NCI-H226 (cell line): ENCODE measurements around the gene OR6K6.

Experiments used
- DNase-seq: peaks from one replicate; pipeline ENCODE4 v3.0.0-alpha.2; 2015

Gene OR6K6, protein sequence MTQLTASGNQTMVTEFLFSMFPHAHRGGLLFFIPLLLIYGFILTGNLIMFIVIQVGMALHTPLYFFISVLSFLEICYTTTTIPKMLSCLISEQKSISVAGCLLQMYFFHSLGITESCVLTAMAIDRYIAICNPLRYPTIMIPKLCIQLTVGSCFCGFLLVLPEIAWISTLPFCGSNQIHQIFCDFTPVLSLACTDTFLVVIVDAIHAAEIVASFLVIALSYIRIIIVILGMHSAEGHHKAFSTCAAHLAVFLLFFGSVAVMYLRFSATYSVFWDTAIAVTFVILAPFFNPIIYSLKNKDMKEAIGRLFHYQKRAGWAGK

DNA sequence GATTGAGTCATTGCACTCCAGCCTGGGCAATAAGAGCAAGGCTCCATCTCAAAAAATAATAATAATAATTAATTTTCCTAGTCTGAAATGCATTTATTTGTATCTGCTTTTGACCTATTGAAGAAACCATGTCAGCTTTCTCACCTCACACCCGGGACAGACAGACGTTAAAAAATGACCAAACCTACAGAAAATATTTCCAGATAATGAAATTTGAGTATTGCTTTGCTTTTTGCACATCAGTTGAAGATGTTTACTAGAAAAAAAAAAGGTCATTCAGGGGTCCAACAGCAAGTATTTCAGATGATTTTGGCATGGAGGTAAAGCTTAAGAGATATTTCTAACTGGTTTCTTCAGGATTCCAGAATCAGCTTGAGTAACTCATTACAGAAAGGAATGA is at the start of gene OR6K6:
Gene OR6K6 (plus strand): TSS at position 301 of the 400 bp plus-strand sequence. CDS start 168 bp downstream, outside the sequence.
- no peak for DNase-seq

DNA sequence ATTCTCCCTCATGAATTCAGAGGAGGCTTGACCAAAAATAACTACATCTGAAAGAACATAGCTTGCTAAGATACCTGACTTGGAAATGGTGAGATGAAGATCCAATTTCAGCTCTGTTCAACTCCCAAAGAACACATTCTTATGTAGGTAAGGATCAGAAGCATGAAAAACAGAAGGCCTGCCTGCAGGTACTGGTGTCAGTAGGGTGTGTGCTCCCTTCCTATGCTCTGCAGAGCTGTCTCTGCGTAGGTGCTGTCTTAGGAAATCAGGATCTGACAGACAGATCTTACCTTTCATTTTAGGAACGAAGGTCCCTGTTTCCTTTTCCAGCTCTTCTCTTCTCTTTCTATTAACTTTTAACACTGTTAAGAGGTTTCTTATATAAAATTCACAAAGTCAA is 48.4 kb upstream of the OR6K6 start:
- no peak for DNase-seq

DNA sequence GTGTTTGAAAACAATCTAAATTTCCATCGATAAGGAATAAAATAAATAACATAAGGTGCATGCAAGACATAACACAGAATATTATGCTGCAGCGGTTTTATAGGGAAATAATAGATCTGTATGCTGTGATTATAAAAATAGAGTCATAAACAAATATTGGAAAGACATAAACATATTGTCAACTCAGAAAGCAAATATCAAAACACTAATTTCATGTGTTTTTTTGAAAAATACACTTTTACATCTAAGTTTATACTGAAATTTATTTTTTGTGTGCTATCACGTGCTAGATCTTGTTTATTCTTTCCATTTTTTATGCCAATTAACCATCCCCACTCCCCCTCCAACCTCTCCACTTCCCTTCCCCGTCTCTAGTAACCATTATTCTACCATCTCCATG is 43.4 kb upstream of the OR6K6 start:
- no peak for DNase-seq

DNA sequence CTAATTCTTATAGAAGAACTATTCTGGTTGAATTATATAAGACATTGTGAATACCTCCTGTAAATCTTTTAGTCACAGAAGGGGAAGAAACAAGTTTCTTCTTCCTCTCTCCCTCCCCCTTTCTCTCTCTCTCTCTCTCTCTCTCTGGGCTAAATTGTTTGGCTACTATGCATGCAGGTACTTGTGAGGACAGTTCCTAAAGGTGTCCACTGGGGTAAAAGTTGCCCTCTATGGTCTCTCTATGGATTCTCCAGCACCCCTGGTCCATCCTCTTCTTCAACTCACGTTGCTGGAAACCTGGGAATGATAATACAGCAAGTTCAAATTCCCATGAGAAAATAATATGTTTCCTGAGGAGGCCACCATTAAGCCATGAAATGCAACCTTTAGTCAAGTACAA is 39.8 kb upstream of the OR6K6 start:
- no peak for DNase-seq

DNA sequence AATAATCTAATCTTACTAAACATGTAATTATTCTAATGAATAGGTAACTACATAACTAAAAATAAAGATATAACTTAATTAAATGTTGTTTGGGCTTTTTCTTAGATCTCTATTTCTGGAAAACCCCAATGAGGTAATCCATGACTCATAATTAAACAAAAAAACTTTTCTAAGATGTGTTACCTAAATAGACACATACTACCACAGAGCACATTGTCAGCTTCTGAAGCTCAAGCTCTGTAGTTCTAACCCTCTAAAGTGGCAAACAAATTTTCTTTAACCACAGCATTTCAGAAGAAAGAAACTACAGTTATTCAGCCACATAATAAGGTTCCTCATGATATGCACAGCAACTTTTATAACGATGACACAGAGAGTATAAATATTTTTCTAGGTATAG is 38.2 kb upstream of the OR6K6 start:
- no peak for DNase-seq

DNA sequence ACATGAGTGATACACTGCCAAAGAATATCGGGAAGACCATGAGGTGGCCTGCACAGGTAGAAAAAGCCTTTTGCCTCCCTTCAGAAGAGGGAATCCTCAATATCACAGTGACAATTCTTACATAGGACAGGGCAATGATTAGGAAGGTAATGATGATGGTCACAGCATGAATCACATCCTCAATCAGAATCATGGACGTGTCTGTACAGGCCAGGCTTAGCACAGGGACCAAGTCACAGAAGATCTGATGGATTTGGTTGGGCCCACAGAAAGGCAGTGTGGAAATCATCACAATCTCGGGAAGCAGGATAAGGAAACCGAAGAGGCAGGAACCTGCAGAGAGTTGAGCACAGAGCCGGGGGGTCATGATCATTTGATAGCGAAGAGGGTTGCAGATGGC is 37.2 kb upstream of the OR6K6 start:
- DNase-seq = no peak

DNA sequence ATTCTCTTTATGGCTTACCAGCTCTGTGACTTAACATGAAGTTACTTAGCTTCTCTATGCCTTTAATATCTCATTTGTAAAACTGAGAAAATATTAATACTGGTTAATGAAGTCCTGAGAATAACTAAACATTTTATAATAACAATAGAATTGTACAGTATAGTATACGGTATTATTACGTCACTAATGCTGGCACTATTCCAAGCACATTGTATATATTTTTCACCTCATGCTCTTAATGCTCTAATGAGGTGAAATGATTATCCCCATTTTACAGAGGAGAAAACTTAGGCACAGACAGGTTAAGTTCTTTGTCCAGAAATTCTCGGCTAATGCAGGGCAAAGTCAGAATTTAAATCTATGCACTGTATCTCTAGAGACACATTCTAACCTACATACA is 34.9 kb upstream of the OR6K6 start:
- no peak for DNase-seq

DNA sequence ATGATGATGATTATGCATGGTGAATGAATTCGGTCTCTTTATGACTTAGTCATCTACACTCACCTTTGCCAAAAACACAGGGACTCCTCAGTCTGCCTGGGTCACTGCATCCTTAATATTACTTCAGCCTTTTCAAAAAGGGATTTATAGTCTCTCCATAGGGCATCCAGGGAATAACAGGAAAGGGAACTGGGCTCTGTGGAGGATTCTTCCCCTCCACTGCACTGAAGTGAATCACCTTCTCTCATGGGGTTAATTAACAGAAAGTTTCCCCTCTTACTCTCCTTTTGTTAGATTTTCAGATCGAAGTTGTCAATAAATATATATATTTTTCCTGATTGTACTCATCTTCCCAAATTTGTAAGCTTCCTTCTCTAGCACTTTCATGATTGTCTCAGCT is 33.9 kb upstream of the OR6K6 start, which contains the start of gene OR6K3:
Gene OR6K3 (minus strand): TSS at position 101 of the 400 bp plus-strand sequence. CDS start 2,605 bp downstream, outside the sequence.
- DNase-seq = no peak

DNA sequence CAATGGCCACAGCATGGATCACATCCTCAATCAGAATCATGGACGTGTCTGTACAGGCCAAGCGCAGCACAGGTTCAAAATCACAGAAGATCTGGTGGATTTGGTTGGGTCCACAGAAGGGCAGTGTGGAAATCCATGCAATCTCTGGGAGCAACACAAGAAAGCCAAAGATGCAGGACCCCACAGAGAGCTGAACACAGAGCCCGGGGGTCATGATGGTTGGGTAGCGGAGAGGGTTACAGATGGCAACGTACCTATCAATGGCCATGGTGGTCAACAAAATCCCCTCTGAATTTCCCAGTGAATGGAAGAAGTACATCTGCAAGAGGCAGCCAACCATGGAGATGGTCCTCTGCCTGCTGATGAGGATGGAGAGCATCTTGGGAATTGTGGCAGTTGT is 30.1 kb upstream of the OR6K6 start:
- no peak for DNase-seq

DNA sequence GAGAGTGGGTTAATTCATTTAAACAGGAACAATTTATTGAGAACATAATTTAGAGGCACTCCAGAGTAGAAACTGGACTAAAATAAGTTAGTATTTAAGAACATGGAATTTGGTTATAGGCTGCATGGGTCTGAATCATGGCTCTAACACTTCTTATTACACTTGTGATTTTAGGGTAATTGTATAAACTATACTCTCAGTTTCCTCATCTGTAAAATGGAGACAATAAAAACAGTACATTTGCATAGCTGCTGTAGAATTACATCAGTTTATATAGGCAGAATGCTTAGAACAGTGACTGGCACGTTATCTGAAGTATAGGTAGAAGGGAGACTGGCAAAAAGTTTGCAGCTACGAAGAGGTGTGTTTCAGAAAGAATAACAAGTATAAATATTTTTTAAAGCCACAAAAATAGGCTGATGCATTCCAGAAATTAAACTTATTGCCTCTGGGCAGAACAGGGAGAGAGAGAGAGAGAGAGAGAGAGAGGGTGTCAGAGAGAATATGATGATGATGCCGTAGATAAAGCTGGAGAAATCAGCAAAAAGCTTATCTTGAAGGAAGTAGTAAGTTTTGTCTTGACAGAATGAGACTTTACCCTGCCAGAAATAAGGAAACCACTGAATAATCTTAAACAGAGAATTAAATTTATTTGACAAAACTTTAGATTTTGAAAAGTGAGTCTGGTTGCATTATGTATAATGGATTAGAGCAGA is 25.9 kb upstream of the OR6K6 start:
- peak; percentile 39 for DNase-seq

DNA sequence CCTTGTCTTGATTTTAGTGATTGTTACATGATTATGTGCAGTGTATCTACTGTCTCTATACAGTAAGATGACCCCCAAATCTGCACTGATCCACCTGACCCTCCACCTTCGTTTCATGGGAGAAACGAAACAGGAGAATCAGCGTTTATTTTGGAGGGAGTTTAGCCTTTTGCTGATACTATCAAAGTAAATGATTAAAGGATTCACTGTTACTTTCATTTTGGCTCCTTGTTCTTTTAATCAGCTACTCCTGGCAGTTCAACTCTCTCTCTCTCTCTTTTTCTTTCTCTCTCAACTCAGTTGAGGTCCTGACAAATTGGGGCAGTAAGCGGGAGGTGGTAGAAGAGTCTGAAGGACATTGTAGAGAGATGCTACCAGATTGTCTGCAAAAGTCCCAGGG is 24.1 kb upstream of the OR6K6 start:
- DNase-seq = no peak

DNA sequence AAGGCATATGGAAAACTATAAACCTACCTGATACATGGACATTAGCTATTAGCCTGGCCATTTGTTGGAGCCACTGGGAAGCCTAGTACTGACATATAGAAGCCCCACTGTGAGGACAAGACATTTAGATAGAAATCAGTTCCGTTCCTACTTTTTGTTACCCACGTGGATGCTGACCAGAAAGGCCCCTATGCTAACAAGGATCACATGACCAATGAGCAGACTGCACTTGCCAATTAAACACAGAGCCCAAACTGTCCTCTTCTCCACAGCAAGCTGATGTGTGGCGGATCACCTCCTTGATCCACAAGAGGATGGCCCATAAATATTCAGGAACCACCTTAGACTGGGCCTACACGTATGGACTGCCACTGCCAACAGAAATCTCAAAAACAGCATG is 22.8 kb upstream of the OR6K6 start:
- DNase-seq = no peak

DNA sequence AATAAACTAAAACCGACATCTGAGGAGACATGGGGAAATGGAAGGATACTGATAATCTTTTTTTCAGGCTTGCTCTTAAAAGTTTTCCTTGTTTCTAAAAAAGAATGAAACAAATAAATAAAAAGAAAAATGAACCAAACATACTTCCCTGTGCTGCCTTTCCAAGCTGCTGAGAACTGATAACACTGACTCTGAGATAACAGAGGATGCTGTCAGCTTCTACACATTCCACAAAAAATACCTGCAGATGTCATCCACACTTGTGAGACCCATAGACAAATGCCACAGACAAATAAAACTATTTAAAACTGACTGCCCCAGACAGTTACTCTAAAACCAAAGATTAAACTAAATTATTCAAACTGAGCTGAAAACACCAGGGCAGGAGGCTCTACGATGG is 22.0 kb upstream of the OR6K6 start:
- no peak for DNase-seq

DNA sequence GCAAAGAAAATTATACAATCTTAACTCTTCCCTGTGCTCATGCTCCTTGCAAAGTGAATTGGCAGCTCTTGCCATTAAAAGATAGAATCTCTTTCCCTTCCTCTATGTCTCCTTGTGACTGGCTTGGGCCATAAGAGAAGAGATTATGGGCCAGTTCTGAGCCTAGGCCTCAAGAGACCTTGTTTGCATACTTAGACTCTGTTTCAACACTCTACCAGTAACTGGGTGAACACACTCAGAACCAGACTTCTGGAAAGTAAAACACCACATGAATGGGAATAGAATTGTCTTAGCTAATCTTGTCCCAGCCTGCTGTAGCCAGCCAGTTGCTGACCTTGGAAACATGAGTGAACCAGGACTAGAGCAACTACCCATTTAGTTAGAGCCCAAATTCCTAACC is 18.7 kb upstream of the OR6K6 start:
- DNase-seq = no peak

DNA sequence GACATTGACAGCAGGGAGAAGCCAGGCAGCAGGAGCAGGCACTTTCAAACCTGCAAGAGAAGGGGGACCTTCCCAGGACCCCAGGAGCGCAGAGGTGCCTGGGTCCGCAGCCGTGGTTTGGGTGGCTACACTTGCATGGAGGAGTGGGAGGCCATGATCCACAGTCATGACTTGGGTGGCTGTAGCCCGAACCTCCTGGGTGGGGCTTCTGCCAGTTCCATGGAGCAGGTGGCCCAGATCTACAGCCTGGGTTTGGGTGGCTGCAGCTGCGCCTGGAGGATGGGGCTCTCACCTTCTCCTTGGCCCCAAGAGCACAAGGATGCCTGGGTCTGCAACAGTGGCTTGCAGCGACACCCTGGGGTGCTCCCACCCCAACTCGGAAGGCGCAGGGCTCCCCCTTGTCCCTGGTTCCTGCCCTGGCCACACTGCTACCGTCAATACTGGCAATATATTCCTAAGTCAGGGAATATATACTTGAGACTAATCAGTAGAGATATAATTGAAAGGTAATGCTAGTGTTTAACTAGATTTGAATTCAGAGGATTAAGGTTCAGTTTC is 2.3 kb upstream of the OR6K6 start:
- no peak for DNase-seq

DNA sequence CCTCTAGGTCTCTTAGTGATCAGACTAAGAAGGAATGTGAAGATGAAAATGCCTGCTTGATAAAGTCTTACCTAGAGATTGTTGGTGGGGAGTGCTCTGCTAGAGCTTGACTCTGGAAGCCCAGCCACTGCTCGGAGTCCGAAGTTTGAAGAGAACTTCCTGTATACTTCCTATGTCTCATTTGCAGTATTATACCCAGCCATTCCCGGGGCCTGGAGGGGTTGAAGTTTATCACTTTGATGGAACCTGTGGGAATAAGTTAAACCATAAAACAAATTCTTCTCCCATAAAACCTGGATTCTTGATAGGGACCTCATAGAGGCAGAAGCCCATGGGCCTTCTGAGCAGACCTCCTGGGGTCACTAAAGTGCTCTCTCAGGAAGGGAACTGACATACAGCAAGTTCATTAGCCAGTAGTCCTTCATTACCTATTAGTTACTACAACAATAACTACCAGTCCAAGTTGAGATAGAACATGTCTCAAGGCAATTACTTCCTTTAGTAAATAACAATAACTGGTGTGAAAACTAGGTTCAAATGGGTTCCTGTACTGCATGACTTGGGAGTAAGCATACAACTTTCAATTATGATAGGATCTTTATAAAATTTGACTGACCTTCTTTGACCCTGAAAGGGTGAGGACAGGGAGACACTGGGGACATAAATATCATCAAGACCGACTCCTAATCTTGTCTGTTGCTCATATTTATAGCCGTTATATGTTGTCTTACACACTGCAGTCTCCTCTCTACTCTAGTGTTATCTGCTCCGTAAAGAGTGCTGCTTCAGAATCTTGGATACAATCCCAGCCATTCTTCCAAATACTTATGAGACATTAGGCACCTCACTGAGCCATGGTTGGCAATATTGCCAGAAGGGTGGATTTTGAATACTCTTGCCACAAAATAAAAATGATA is 17.7 kb downstream of the OR6K6 start, which contains the start of gene OR6N1:
Gene OR6N1 (minus strand): TSS at position 246 of the 917 bp plus-strand sequence. CDS start 5,513 bp downstream, outside the sequence.
- no peak for DNase-seq

DNA sequence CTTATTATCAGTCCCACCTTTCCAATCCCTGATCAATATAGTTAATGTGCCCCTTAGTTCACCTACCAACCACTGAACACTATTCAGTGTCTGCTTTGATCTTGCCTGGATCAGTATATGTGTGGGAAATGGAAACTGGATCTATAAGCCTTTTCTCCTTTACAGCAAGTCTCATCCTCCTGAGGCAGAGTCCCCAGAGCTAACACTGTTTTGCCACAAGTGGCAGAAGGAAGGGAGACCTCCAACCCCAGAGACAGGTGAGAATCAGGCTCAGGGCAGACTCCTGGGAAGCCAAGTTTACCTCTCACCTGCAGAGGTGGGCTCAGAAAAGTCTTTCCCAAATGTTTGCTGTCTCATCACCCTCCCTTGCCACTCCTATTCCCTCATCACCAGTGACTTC is 26.6 kb downstream of the OR6K6 start, which contains the start of gene OR6N2:
Gene OR6N2 (minus strand): TSS at position 101 of the 400 bp plus-strand sequence. CDS start 3,569 bp downstream, outside the sequence.
- DNase-seq = no peak

DNA sequence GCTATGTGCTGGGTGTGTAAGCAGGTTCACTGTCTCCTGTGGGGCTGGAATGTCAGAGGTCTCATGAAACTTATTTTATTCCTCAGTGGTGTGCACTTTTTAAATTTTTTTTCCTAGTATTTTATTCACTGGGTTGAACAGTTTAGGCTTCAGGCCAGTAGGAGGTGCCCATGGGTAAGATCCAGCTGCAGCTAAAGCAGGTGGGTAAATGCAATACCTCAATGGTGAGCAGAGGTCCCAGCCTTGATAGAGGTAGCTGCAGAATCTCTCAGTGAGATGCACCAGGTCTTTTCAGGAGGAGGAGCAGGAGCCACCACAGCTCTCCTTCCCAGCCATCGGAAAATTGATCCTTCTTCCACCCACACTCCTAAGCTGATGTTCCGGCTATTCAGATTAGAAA is 39.1 kb downstream of the OR6K6 start:
- no peak for DNase-seq

DNA sequence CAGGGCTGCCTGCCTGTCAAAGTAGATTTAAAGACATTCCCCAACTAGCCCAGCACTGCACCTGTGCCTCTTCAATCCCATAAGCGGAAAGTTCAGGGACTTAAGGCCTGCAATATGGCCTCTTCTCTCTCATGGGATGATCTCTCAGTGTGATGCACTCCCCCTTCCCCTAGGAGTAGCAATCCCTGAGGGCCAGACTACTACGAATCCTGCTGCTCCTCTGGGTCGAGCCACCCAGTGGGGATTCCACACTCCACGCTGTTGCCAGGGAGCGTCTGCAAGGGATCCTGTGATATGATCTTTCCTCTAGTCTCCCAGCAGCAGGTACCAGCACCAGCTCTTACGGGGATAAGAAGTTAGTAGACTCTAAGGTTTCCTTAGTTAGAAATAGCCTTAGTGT is 39.7 kb downstream of the OR6K6 start:
- no peak for DNase-seq

DNA sequence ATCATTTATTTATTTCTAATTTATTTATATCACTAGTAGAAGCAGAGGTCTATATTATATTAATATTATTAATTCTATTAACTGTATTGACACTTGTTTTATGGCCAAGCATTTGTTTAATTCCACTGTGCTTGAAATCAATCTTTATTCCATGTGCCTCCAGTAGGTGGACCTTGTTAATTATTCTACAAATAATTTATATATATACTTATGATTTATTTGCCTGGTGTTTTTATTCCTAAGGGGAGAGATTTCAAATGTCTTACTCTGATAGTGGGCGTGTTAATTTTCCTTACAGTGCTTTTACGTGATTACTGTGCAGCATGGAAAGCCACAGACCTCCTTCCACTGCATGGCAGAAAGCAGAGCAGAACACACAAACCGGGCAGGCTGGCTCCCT is 44.0 kb downstream of the OR6K6 start:
- DNase-seq = no peak

DNA sequence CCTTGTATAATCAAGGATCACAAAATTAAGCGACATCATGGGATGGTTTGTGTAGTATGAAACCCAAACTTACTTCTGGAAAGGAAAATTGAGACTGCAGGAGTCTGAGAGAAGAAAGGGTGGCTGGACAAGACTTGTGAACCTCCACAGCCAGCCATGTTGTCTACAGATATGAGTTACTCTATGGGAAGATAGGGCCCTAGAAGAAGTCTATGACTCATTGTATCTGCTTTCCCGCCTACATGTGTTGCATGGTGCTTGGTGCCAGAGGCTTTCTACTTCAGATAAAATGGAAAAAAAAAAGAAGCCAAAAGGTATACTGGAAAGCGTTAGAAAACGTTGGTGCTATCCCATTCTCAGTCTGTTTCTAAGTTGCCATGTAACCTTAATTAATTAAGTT is 45.2 kb downstream of the OR6K6 start:
- DNase-seq = no peak

DNA sequence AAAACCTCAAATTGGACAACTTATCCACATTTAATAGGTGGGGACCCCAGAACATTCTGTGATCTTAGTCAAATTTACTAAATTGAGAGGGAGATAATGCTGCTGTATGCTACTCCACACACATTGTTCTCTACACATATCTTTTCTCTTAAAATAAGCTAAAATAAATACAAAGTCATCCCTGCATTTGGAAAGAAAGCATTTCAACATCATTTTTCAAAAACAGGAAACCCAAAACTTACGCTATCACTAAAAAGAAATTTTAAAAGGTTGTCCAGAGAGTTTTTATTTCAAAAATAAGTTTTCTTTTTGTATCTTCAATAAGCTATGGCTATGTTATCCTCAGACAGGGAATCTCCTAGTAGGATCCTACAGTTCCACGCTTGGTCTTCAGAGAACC is 46.0 kb downstream of the OR6K6 start:
- DNase-seq = no peak

DNA sequence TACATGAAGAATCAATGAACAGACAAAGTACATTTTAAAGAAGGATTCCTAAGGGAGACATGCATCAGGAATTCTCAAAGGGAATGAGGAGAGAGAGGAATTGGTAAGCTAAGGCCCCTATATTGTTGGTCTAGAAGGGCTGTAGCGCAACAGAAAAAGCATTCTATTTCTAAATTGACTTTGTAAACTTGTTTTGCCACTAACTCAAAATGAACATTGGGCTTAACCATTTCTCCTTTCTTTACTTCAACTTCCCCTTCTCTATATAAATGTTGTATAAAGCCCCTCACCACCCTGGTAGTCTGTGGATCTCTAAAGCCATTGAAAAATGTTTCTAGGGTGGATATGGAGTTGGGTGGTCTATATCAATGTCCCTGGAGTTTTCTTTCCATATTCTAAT is 46.9 kb downstream of the OR6K6 start:
- no peak for DNase-seq
